Sigmoid colon (tissue), 7 donors: ENCODE measurements around the gene ERMP1. TPM values are rescaled to one million over a fixed set of nuclear protein-coding genes. Genes with fewer than 3 reads are reported as not detected.

Experiments used
- DNase-seq: peaks from one replicate; pipeline ENCODE4 v3.0.0-alpha.2; 2019
- H3K27ac ChIP-seq, 4 donors: fragments of 200-600 bp; sonication (generic); one replicate each; pipeline ENCODE4 v1.5.1; 2016 to 2019; ENCODE audit warnings: mild to moderate bottlenecking in 1 of 4
- H3K27me3 ChIP-seq, 3 donors: fragments of 200-600 bp; sonication (generic); one replicate each; pipeline ENCODE4 v1.5.1; 2019; ENCODE audit warnings: mild to moderate bottlenecking in 1 of 3
- H3K36me3 ChIP-seq, 4 donors: fragments of 200-600 bp; sonication (generic); one replicate each; pipeline ENCODE4 v1.5.1; 2016 to 2019
- H3K4me1 ChIP-seq, 4 donors: fragments of 200-600 bp; sonication (generic); one replicate each; pipeline ENCODE4 v1.5.1; 2017 to 2019
- H3K4me3 ChIP-seq, 4 donors: fragments of 200-600 bp; sonication (generic); one replicate each; pipeline ENCODE4 v1.5.1; 2017 to 2019; ENCODE audit warnings: mild to moderate bottlenecking in 2 of 4, moderate library complexity in 1 of 4
- H3K9me3 ChIP-seq, 4 donors: fragments of 200-600 bp in 3 of 4; sonication (generic) in 3 of 4; one replicate each; pipeline versions ENCODE4 v1.5.1 to v1.6.1; 2013 to 2019
- EP300 ChIP-seq, 4 donors: sonication (generic); formaldehyde crosslinking; IDR thresholded peaks; one replicate each; pipeline ENCODE4 v1.6.1; 2017; ENCODE audit warnings: antibody characterized with exemption in 4 of 4
- POLR2A ChIP-seq, 2 donors: fragments of 450-650 bp; IDR thresholded peaks; one replicate each; pipeline ENCODE4 v1.6.1; 2016; ENCODE audit warnings: antibody characterized with exemption in 2 of 2, mild to moderate bottlenecking in 2 of 2, moderate library complexity in 2 of 2
- POLR2AphosphoS5 ChIP-seq, 4 donors: sonication (generic); formaldehyde crosslinking; IDR thresholded peaks; one replicate each; pipeline ENCODE4 v1.6.1; 2017; ENCODE audit warnings: antibody characterized with exemption in 4 of 4
- WGBS, 2 donors: extraction: QIAGEN DNeasy Blood & Tissue Kit; methylation state at CpG; one replicate each; pipeline ENCODE4 v1.1.7; 2013; 5-methylcytosine and 5-hydroxymethylcytosine counted together
- intact Hi-C: fragments of 100-400 bp; cut with DNase I; formaldehyde crosslinking; loops from one replicate; pipeline ENCODE4 v1.15.1; 2023
- polyA plus RNA-seq, 3 donors: library from polyadenylated mRNA; stranded (reverse); fragments of 200-250 nt; gene quantifications; one replicate each; pipeline ENCODE4 v1.2.3, GENCODE V29; 2013
- total RNA-seq, 4 donors: library from RNA; depleted of rRNA; stranded (reverse); fragments of >200 nt; gene quantifications; one replicate each; pipeline ENCODE4 v1.1.0, GENCODE V29; 2016
- TF ChIP-seq, protein P1 (sequence below), 4 experiments: fragments of 450-650 bp in 3 of 4; fragments of 200-600 bp in 1 of 4; IDR thresholded peaks; one replicate each; pipeline ENCODE4 v1.5.1; 2016 to 2019; ENCODE audit warnings: antibody characterized with exemption in 4 of 4, mild to moderate bottlenecking in 3 of 4, moderate library complexity in 2 of 4
- donor health status: healthy with polysubstance abuse.
- donor health status: Bipolar disorder and iron deficiency.
- donor health status: healthy.

Gene ERMP1
- total and polyA plus RNA-seq, 7 donors = 2.4 to 13.2 (median 7.9) TPM

DNA sequence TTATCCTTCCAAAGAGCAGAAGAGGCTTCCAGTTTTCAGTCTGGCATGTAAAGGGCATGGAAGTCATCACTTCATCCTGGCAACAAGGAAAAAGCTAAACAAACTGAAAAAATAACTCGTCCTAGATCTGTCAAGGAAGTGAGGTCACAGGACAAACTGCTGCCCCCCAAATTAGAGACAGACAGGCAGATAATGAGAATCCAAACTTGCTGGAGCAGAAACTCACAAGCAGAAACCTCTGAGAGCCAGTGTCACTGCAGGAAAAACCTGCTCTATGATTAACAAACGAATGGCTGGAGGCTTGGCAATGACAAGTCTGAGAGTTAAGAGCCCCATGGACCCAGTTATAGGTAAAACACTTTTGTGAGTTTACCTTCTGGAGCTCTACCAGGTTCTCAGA is 38.9 kb upstream of the ERMP1 start:
- 72 to 77% methylated on average over 2 of the region's 2 CpGs for WGBS, 2 donors
- H3K36me3 ChIP-seq = peaks cover 0 to 16% (median 0%) of the 10 kb centered on the region in 4 donors
- TF ChIP-seq POLR2A (IDR thresholded peaks at IDR 0.05) (no peak), EP300 (IDR thresholded peaks at IDR 0.05) (no peak), POLR2AphosphoS5 (IDR thresholded peaks at IDR 0.05) (no peak)

DNA sequence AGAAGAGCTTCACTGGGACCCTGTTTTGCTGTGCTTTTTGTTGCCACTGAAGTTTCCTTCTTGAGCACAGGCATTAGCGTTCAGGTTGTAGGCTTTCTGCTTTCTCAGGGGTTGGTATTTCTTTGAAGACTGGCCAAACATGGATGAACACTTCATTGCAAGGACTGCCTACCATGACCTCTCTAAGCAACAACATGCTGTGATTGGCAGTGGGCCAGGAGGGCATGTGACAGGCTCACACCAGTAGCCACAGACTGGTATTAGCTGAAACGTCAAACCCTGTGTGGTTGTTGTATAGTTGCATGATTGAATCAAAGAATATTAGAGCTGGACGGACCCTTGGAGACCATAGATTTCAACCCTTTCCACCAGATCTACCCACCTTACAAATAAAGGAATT is 37.8 kb upstream of the ERMP1 start:
- Histone ChIP-seq H3K27me3 (no peaks in the 10 kb centered on the region), H3K36me3 (peaks cover 0 to 11% (median 0%) of the 10 kb centered on the region in 4 donors), H3K4me1 (no peaks in the 10 kb centered on the region), H3K9me3 (no peaks in the 10 kb centered on the region), H3K27ac (no peak overlapping the region), H3K4me3 (no peak overlapping the region)
- TF ChIP-seq POLR2A (IDR thresholded peaks at IDR 0.05) (no peak), POLR2AphosphoS5 (IDR thresholded peaks at IDR 0.05) (no peak), EP300 (IDR thresholded peaks at IDR 0.05) (no peak)
- TF ChIP-seq, protein P1, sequence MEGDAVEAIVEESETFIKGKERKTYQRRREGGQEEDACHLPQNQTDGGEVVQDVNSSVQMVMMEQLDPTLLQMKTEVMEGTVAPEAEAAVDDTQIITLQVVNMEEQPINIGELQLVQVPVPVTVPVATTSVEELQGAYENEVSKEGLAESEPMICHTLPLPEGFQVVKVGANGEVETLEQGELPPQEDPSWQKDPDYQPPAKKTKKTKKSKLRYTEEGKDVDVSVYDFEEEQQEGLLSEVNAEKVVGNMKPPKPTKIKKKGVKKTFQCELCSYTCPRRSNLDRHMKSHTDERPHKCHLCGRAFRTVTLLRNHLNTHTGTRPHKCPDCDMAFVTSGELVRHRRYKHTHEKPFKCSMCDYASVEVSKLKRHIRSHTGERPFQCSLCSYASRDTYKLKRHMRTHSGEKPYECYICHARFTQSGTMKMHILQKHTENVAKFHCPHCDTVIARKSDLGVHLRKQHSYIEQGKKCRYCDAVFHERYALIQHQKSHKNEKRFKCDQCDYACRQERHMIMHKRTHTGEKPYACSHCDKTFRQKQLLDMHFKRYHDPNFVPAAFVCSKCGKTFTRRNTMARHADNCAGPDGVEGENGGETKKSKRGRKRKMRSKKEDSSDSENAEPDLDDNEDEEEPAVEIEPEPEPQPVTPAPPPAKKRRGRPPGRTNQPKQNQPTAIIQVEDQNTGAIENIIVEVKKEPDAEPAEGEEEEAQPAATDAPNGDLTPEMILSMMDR (IDR thresholded peaks at IDR 0.05) = no peak
- 73 to 87% methylated on average over 3 of the region's 3 CpGs for WGBS, 2 donors
- intact Hi-C loops = no loop called here
- no peak for DNase-seq

More for the DNA sequence above, 38.9 kb upstream of the ERMP1 start:
- no peak for DNase-seq
- H3K27ac ChIP-seq = no peak overlapping the region
- intact Hi-C loops = no loop called here
- H3K4me1 ChIP-seq = no peaks in the 10 kb centered on the region
- H3K4me3 ChIP-seq = no peak overlapping the region
- H3K27me3 ChIP-seq = no peaks in the 10 kb centered on the region
- no peaks in the 10 kb centered on the region for H3K9me3 ChIP-seq

GRCh38 chr9:5870020-5870339 is 37.1 kb upstream of the ERMP1 start:
- no peaks in the 10 kb centered on the region for H3K9me3 ChIP-seq
- DNase-seq = no peak
- no peak overlapping the region for H3K27ac ChIP-seq
- TF ChIP-seq, protein P1 (IDR thresholded peaks at IDR 0.05) = no peak
- TF ChIP-seq EP300 (IDR thresholded peaks at IDR 0.05) (no peak), POLR2A (IDR thresholded peaks at IDR 0.05) (no peak)
- H3K27me3 ChIP-seq = no peaks in the 10 kb centered on the region
- H3K4me3 ChIP-seq = no peak overlapping the region
- H3K4me1 ChIP-seq = no peaks in the 10 kb centered on the region
- WGBS, 2 donors = 82 to 91% methylated on average over 2 of the region's 2 CpGs
- intact Hi-C loops = no loop called here
- H3K36me3 ChIP-seq = peaks cover 0 to 11% (median 0%) of the 10 kb centered on the region in 4 donors

- TF ChIP-seq, protein P1 (IDR thresholded peaks at IDR 0.05) = no peak
- TF ChIP-seq EP300 (IDR thresholded peaks at IDR 0.05) (no peak), POLR2A (IDR thresholded peaks at IDR 0.05) (no peak), POLR2AphosphoS5 (IDR thresholded peaks at IDR 0.05) (no peak)
- no peaks in the 10 kb centered on the region for H3K9me3 ChIP-seq
- peaks cover 0 to 9% (median 0%) of the 10 kb centered on the region in 4 donors for H3K36me3 ChIP-seq
- no peak overlapping the region for H3K27ac ChIP-seq
- no peaks in the 10 kb centered on the region for H3K27me3 ChIP-seq
- H3K4me1 ChIP-seq = no peaks in the 10 kb centered on the region
- no peak for DNase-seq
- intact Hi-C loops = no loop called here
- no peak overlapping the region for H3K4me3 ChIP-seq
- 79 to 82% methylated on average over 3 of the region's 3 CpGs for WGBS, 2 donors
These were observed 36.5 kb upstream of the ERMP1 start for GRCh38 chr9:5869315-5870019.

DNA sequence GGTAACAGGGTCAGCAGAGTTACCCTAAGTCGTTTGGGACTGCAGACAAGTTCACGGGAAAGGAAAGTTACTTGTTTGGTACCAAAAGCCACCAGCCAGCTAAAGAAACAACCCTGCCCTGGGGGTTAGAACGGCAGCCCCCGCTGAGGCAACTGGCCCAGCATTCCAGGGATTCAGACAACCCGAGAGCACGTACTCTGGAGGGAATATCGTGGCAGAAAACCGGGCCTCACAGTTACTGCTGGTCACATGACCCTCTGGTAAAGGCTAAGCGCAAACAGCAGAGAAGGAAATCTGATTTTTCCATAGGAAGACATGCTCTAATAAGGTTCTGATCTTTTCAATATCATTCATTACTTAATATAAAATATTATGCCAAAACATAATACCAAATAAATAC is 35.3 kb upstream of the ERMP1 start:
- Histone ChIP-seq H3K27ac (no peak overlapping the region), H3K27me3 (no peaks in the 10 kb centered on the region), H3K9me3 (no peaks in the 10 kb centered on the region), H3K4me3 (no peak overlapping the region), H3K4me1 (no peaks in the 10 kb centered on the region), H3K36me3 (peaks cover 0 to 7% (median 0%) of the 10 kb centered on the region in 4 donors)
- 88 to 89% methylated on average over 9 of the region's 9 CpGs for WGBS, 2 donors
- no peak for TF ChIP-seq POLR2AphosphoS5 (IDR thresholded peaks at IDR 0.05)
- TF ChIP-seq POLR2A (IDR thresholded peaks at IDR 0.05) = no peak
- TF ChIP-seq, protein P1 (IDR thresholded peaks at IDR 0.05) = no peak
- TF ChIP-seq EP300 (IDR thresholded peaks at IDR 0.05) = no peak
- DNase-seq = no peak
- intact Hi-C loops = no loop called here
